Measurements from ENCODE around the gene SIN3A. TPM values are rescaled to one million over a fixed set of nuclear protein-coding genes. Genes with fewer than 3 reads are reported as not detected.
"Not testable (repeated sequence)": the region's sequence is repeated elsewhere in the genome, so short reads cannot be mapped to it uniquely, and the experiment has no call there.

Gene SIN3A
- total RNA-seq, 1 donor from 2014 or later, result 25.4 TPM

GRCh38 chr15:75348562-75349350 lies 102.7 kb downstream of the SIN3A start:
- peak; percentile 50 for DNase-seq
- ATAC-seq (ENCODE audit: poor library complexity), result peak; percentile 6
- intact Hi-C loops (cut with DNase I), result no loop called here

- intact Hi-C loops (cut with DNase I), result no loop called here
- ATAC-seq (ENCODE audit: poor library complexity) (peak; percentile 52), DNase-seq (no peak)
Observed at GRCh38 chr15:75348034-75348561, 103.4 kb downstream of the SIN3A start.

- DNase-seq (peak; percentile 75), ATAC-seq (ENCODE audit: poor library complexity) (peak; percentile 86)
- intact Hi-C loops (cut with DNase I), result no loop called here
Observed at GRCh38 chr15:75347222-75348033, 104.1 kb downstream of the SIN3A start.

- no peak for DNase-seq
- ATAC-seq (ENCODE audit: poor library complexity), result peak; percentile 1
- intact Hi-C loops (cut with DNase I), result no loop called here
Observed at GRCh38 chr15:75346796-75347221, 104.7 kb downstream of the SIN3A start, which contains the start of gene NEIL1. Gene NEIL1, plus strand, starts transcription at chr15:75347039. Its CDS starts 1,867 bp downstream, at chr15:75348906.

- ATAC-seq (ENCODE audit: poor library complexity); intact Hi-C loops (cut with DNase I): not testable (repeated sequence)
- peak; percentile 40 for DNase-seq
Observed at GRCh38 chr15:75343953-75344352, 107.5 kb downstream of the SIN3A start.

- DNase-seq (no peak), ATAC-seq (ENCODE audit: poor library complexity) (no peak)
- intact Hi-C loops (cut with DNase I), result no loop called here
Observed at GRCh38 chr15:75342221-75342620, 109.3 kb downstream of the SIN3A start.

- ATAC-seq (ENCODE audit: poor library complexity), result no peak
- DNase-seq, result no peak
- intact Hi-C loops (cut with DNase I), result no loop called here
Observed at GRCh38 chr15:75339531-75340240, 111.8 kb downstream of the SIN3A start.

- intact Hi-C loops (cut with DNase I), result no loop called here
- ATAC-seq (ENCODE audit: poor library complexity), result no peak
- DNase-seq, result no peak
Observed at GRCh38 chr15:75338661-75339240, 112.7 kb downstream of the SIN3A start.

- intact Hi-C loops (cut with DNase I), result no loop called here
- DNase-seq, result peak; percentile 97
- ATAC-seq (ENCODE audit: poor library complexity), result peak; percentile 97
Observed at GRCh38 chr15:75335705-75336355, 115.7 kb downstream of the SIN3A start, which contains the start of gene COMMD4. Gene COMMD4, plus strand, starts transcription at chr15:75336063. Its CDS starts 27 bp downstream, at chr15:75336090.

- intact Hi-C loops (cut with DNase I), result no loop called here
- DNase-seq, result no peak
- ATAC-seq (ENCODE audit: poor library complexity), result no peak
Observed at GRCh38 chr15:75335313-75335704, 116.2 kb downstream of the SIN3A start.

GRCh38 chr15:75333654-75334419 lies 117.7 kb downstream of the SIN3A start:
- DNase-seq; ATAC-seq (ENCODE audit: poor library complexity); intact Hi-C loops (cut with DNase I): not testable (repeated sequence)

GRCh38 chr15:75332093-75332492 lies 119.4 kb downstream of the SIN3A start:
- DNase-seq; intact Hi-C loops (cut with DNase I): not testable (repeated sequence)

GRCh38 chr15:75329571-75329970 lies 121.9 kb downstream of the SIN3A start:
- no peak for DNase-seq
- no peak for ATAC-seq (ENCODE audit: poor library complexity)
- intact Hi-C loops (cut with DNase I), result no loop called here

More at GRCh38 chr15:75332093-75332492, 119.4 kb downstream of the SIN3A start:
- ATAC-seq (ENCODE audit: poor library complexity), result not testable (repeated sequence)

GRCh38 chr15:75328493-75329314 lies 122.8 kb downstream of the SIN3A start:
- intact Hi-C loops (cut with DNase I), result no loop called here
- no peak for DNase-seq
- ATAC-seq (ENCODE audit: poor library complexity), result no peak

- ATAC-seq (ENCODE audit: poor library complexity), result no peak
- intact Hi-C loops (cut with DNase I), result no loop called here
- DNase-seq, result no peak
Observed at GRCh38 chr15:75327491-75327890, 124.0 kb downstream of the SIN3A start.

- no peak for ATAC-seq (ENCODE audit: poor library complexity)
- DNase-seq, result no peak
- intact Hi-C loops (cut with DNase I), result no loop called here
Observed at GRCh38 chr15:75327005-75327404, 124.5 kb downstream of the SIN3A start.
